Measurements from ENCODE around the gene C6orf15. TPM values are rescaled to one million over a fixed set of nuclear protein-coding genes. Genes with fewer than 3 reads are reported as not detected.
A peak's percentile ranks its signal among the peaks of the same experiment; 100 is the strongest.

Gene C6orf15
- total and polyA plus RNA-seq, 2 donors (not counting 3 experiments of a cell fraction or from before 2014, with no cell fraction given), result not detected

DNA sequence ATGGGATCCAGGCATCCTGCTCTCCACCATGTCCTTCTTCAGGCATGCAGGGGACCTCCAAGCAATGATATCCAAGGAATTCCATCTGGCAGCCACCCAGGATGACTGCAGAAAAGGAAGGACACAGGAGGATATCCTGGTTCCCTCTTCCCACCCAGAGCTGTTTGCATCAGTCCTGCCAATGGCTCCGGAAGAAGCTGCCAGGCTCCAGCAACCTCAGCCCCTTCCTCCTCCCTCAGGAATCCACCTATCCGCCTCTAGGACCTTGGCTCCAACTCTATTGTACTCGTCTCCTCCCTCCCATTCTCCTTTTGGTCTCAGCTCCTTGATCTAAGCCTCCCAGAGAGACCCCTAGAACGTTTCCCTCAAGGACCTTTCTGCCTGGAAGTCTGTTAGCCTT is 27.2 kb upstream of the C6orf15 start:
- POLR2A ChIA-PET, result interaction anchor here (0.6 kb wide), 1 partner anchor 25 kb away, joined by 4 read pairs; the partner anchor contains the start of gene PSORS1C1
- Histone ChIP-seq H3K4me1 (ENCODE audit: control insufficient read depth, extremely low read depth, insufficient read depth, low read length) (peaks cover 8% of the 10 kb centered on the region), H3K79me2 (ENCODE audit: control insufficient read depth, insufficient read depth, low read length) (no peaks in the 10 kb centered on the region), H3K4me3 (replicated peaks in 1 of 3; ENCODE audit: insufficient read depth in 1 of 3, low read depth in 1 of 3, low read length in 3 of 3) (no peak overlapping the region), H2AFZ (ENCODE audit: low read depth, low read length) (peak overlapping the region; percentile 13), H3K9me3 (replicated peaks; ENCODE audit: control insufficient read depth, insufficient read depth, low read length) (no peaks in the 10 kb centered on the region), H3K9ac (replicated peaks; ENCODE audit: extremely low read depth, insufficient read depth, low read length) (no peak overlapping the region), H3K27ac (ENCODE audit: insufficient read depth, low read depth, low read length) (no peak overlapping the region), H3K36me3 (ENCODE audit: control insufficient read depth in 2 of 2, extremely low read depth in 1 of 2, insufficient read depth in 2 of 2, low read length in 2 of 2) (peaks cover 0 to 8% of the 10 kb centered on the region in 2 experiments), H3K9me1 (replicated peaks; ENCODE audit: control insufficient read depth, extremely low read depth, insufficient read depth, low read length) (no peaks in the 10 kb centered on the region), H3K27me3 (ENCODE audit: control insufficient read depth in 2 of 2, insufficient read depth in 2 of 2, low read length in 2 of 2) (no peaks in the 10 kb centered on the region), H4K20me1 (replicated peaks; ENCODE audit: control insufficient read depth, extremely low read depth, insufficient read depth, low read length) (no peaks in the 10 kb centered on the region), H3K4me2 (ENCODE audit: insufficient read depth, low read length) (no peak overlapping the region)
- no peak for DNase-seq (ENCODE audit: low read depth, low spot score)
- CTCF ChIA-PET, result interaction anchor here (0.9 to 6.2 kb wide), 6 partner anchors 8 to 686 kb away, joined by 3 to 174 read pairs (median 10); partner anchors contain the start of gene TCF19
- TF ChIP-seq JUN (IDR thresholded peaks at IDR 0.05; ENCODE audit: borderline replicate concordance, insufficient read depth, insufficient read length, low read depth), result no peak
- no peak for TF ChIP-seq CTCF (IDR thresholded peaks at IDR 0.05; ENCODE audit: extremely low read depth in 1 of 2, insufficient read depth in 1 of 2, low read depth in 1 of 2, low read length in 2 of 2)
- BruUV-seq (replicated peaks), result no TSS peak
- FAIRE-seq, result no peak
- intact Hi-C loops (cut with micrococcal nuclease), result loop anchor here (5.0 kb wide), 1 partner anchor 303 kb away; no protein-coding TSS in a partner anchor
- dilution Hi-C loops (cut with MboI; ENCODE audit: extremely low pct_ligation_motif_present, low sequenced_read_pairs), result no loop called here

- peak within 1 kb of the TSS; percentile 50 for H2AFZ ChIP-seq (ENCODE audit: low read depth, low read length)
- H3K4me3 ChIP-seq (replicated peaks in 1 of 3; ENCODE audit: insufficient read depth in 1 of 3, low read depth in 1 of 3, low read length in 3 of 3), result no peak within 1 kb of the TSS
- H3K36me3 ChIP-seq (ENCODE audit: control insufficient read depth in 2 of 2, extremely low read depth in 1 of 2, insufficient read depth in 2 of 2, low read length in 2 of 2), result peaks cover 0 to 8% of the 10 kb centered on the region in 2 experiments
- FAIRE-seq (no peak), DNase-seq (ENCODE audit: low read depth, low spot score) (no peak)
- peaks cover 8% of the 10 kb centered on the region for H3K4me1 ChIP-seq (ENCODE audit: control insufficient read depth, extremely low read depth, insufficient read depth, low read length)
- no peak within 1 kb of the TSS for H3K4me2 ChIP-seq (ENCODE audit: insufficient read depth, low read length)
- TF ChIP-seq POLR2A (IDR thresholded peaks at IDR 0.05; ENCODE audit: low read depth, low read length) (no peak), JUN (IDR thresholded peaks at IDR 0.05; ENCODE audit: borderline replicate concordance, insufficient read depth, insufficient read length, low read depth) (no peak), POLR2AphosphoS5 (IDR thresholded peaks at IDR 0.05; ENCODE audit: insufficient read depth, low read depth, low read length) (no peak), EZH2 (IDR thresholded peaks at IDR 0.05; ENCODE audit: borderline replicate concordance, low read depth, low read length, severe bottlenecking) (no peak), MYC (IDR thresholded peaks at IDR 0.05; ENCODE audit: low read depth, low read length) (no peak), GATA2 (IDR thresholded peaks at IDR 0.05; ENCODE audit: insufficient read depth, insufficient read length, low read depth, low read length) (no peak), CTCF (IDR thresholded peaks at IDR 0.05; ENCODE audit: extremely low read depth in 1 of 2, insufficient read depth in 1 of 2, low read depth in 1 of 2, low read length in 2 of 2) (no peak), FOS (IDR thresholded peaks at IDR 0.05; ENCODE audit: borderline replicate concordance, insufficient read depth, low read length) (no peak)
- TF ChIP-seq, protein P1, sequence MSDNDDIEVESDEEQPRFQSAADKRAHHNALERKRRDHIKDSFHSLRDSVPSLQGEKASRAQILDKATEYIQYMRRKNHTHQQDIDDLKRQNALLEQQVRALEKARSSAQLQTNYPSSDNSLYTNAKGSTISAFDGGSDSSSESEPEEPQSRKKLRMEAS (IDR thresholded peaks at IDR 0.05; ENCODE audit: insufficient read depth, insufficient read length), result no peak
- H3K79me2 ChIP-seq (ENCODE audit: control insufficient read depth, insufficient read depth, low read length), result no peaks in the 10 kb centered on the region
- no peaks in the 10 kb centered on the region for H3K27me3 ChIP-seq (ENCODE audit: control insufficient read depth in 2 of 2, insufficient read depth in 2 of 2, low read length in 2 of 2)
- H3K9me1 ChIP-seq (replicated peaks; ENCODE audit: control insufficient read depth, extremely low read depth, insufficient read depth, low read length), result no peaks in the 10 kb centered on the region
- H4K20me1 ChIP-seq (replicated peaks; ENCODE audit: control insufficient read depth, extremely low read depth, insufficient read depth, low read length), result no peaks in the 10 kb centered on the region
- ChIA-PET CTCF (interaction anchor here (0.9 to 6.2 kb wide), 8 partner anchors 9 to 685 kb away, joined by 3 to 174 read pairs (median 10); partner anchors contain the start of gene TCF19), POLR2A (no interaction called here)
- intact Hi-C loops (cut with micrococcal nuclease) (loop anchor here (5.0 kb wide), 1 partner anchor 303 kb away; no protein-coding TSS in a partner anchor), dilution Hi-C loops (cut with MboI; ENCODE audit: extremely low pct_ligation_motif_present, low sequenced_read_pairs) (no loop called here)
- H3K27ac ChIP-seq (ENCODE audit: insufficient read depth, low read depth, low read length), result no peak within 1 kb of the TSS
- no peak within 1 kb of the TSS for H3K9ac ChIP-seq (replicated peaks; ENCODE audit: extremely low read depth, insufficient read depth, low read length)
- BruUV-seq (replicated peaks), result no TSS peak
- no peaks in the 10 kb centered on the region for H3K9me3 ChIP-seq (replicated peaks; ENCODE audit: control insufficient read depth, insufficient read depth, low read length)
Measured at GRCh38 chr6:31138982-31139381, 26.6 kb upstream of the C6orf15 start, which contains the start of gene PSORS1C2. Gene PSORS1C2, minus strand, starts transcription at chr6:31139066. Its CDS starts 40 bp downstream, at chr6:31139026.

Data from endothelial cell of umbilical vein (primary cell).